HepG2 (cell line): ENCODE data around the gene NOS1AP. TPM values are rescaled to one million over a fixed set of nuclear protein-coding genes. Genes with fewer than 3 reads are reported as not detected.

Experiments
- ATF2 ChIP-seq: sonication (generic); formaldehyde crosslinking; IDR thresholded peaks from 2 replicates; pipeline ENCODE4 v1.4.0; 2020; ENCODE audit warnings: missing genetic modification reagents
- CCAR2 ChIP-seq: fragments of 200-400 bp; formaldehyde crosslinking; optimal IDR thresholded peaks from 2 replicates; pipeline ENCODE3; 2018; ENCODE audit warnings: low read depth, mild to moderate bottlenecking, low read length, moderate library complexity
- CREBL2 ChIP-seq: sonication (generic); formaldehyde crosslinking; IDR thresholded peaks from 2 replicates; pipeline ENCODE4 v1.8.1; 2023; ENCODE audit warnings: missing genetic modification reagents, mild to moderate bottlenecking, borderline replicate concordance
- DBP ChIP-seq: sonication (generic); formaldehyde crosslinking; IDR thresholded peaks from 2 replicates; pipeline ENCODE4 v1.4.0; 2020; ENCODE audit warnings: missing genetic modification reagents; ENCODE audit errors: not compliant biosample characterization
- ELF1 ChIP-seq: sonication (generic); formaldehyde crosslinking; IDR thresholded peaks from 2 replicates; pipeline ENCODE4 v1.4.0; 2020; ENCODE audit warnings: missing genetic modification reagents
- HDAC1 ChIP-seq: sonication (generic); formaldehyde crosslinking; IDR thresholded peaks from 2 replicates; pipeline ENCODE4 v1.5.1; 2020; ENCODE audit warnings: mild to moderate bottlenecking, missing genetic modification reagents
- HES4 ChIP-seq: sonication (generic); formaldehyde crosslinking; IDR thresholded peaks from 2 replicates; pipeline ENCODE4 v1.9.0; 2021; ENCODE audit warnings: mild to moderate bottlenecking, missing genetic modification reagents, borderline replicate concordance
- HNF1B ChIP-seq: sonication (generic); formaldehyde crosslinking; IDR thresholded peaks from 2 replicates; pipeline ENCODE4 v1.5.1; 2020; ENCODE audit warnings: mild to moderate bottlenecking, moderate library complexity, missing genetic modification reagents
- HOXA7 ChIP-seq: sonication (generic); formaldehyde crosslinking; IDR thresholded peaks from 2 replicates; pipeline ENCODE4 v1.8.1; 2022; ENCODE audit warnings: mild to moderate bottlenecking, missing genetic modification reagents, moderate library complexity
- KAT8 ChIP-seq: IDR thresholded peaks from 2 replicates; pipeline ENCODE4 v1.6.1; 2016; ENCODE audit warnings: missing genetic modification reagents, missing compliant biosample characterization
- KLF6 ChIP-seq: IDR thresholded peaks from 2 replicates; pipeline ENCODE4 v1.8.0; 2016; ENCODE audit warnings: missing biosample characterization, missing genetic modification reagents
- MBD4 ChIP-seq: IDR thresholded peaks from 2 replicates; pipeline ENCODE4 v1.6.1; 2012; ENCODE audit warnings: low read length, inconsistent platforms, borderline replicate concordance
- NBN ChIP-seq: fragments of 450-650 bp; conservative IDR thresholded peaks from 2 replicates; pipeline ENCODE4 v1.6.1; 2017
- NFRKB ChIP-seq: fragments of 450-650 bp; IDR thresholded peaks from 2 replicates; pipeline ENCODE4 v1.6.1; 2017
- POGZ ChIP-seq: sonication (generic); formaldehyde crosslinking; IDR thresholded peaks from 2 replicates; pipeline ENCODE4 v1.4.0; 2020; ENCODE audit warnings: mild to moderate bottlenecking, missing genetic modification reagents
- TGIF2 ChIP-seq: IDR thresholded peaks from 2 replicates; pipeline ENCODE4 v1.6.1; 2016; ENCODE audit warnings: control low read depth, missing compliant biosample characterization
- ZBTB39 ChIP-seq: sonication (generic); formaldehyde crosslinking; IDR thresholded peaks from 2 replicates; pipeline ENCODE4 v1.5.0; 2020; ENCODE audit warnings: missing genetic modification reagents
- ZEB1 ChIP-seq: IDR thresholded peaks from 2 replicates; pipeline ENCODE4 v1.6.1; 2012; ENCODE audit warnings: mild to moderate bottlenecking, low read depth, inconsistent platforms; ENCODE audit not compliant: insufficient replicate concordance
- ZMAT3 ChIP-seq: sonication (generic); formaldehyde crosslinking; conservative IDR thresholded peaks from 2 replicates; pipeline ENCODE4 v1.7.0; 2021; ENCODE audit warnings: missing genetic modification reagents
- ZNF124 ChIP-seq: sonication (generic); formaldehyde crosslinking; IDR thresholded peaks from 2 replicates; pipeline ENCODE4 v1.4.0; 2020; ENCODE audit warnings: missing genetic modification reagents
- ZNF205 ChIP-seq: IDR thresholded peaks from 2 replicates; pipeline ENCODE4 v1.6.1; 2018; ENCODE audit warnings: missing biosample characterization, missing genetic modification reagents
- ZNF263 ChIP-seq: sonication (generic); formaldehyde crosslinking; IDR thresholded peaks from 2 replicates; pipeline ENCODE4 v1.4.0; 2020; ENCODE audit warnings: missing genetic modification reagents
- ZNF329 ChIP-seq: sonication (generic); formaldehyde crosslinking; IDR thresholded peaks from 2 replicates; pipeline ENCODE4 v1.9.0; 2021; ENCODE audit warnings: low read depth, mild to moderate bottlenecking, missing genetic modification reagents
- ZNF367 ChIP-seq: sonication (generic); formaldehyde crosslinking; IDR thresholded peaks from 2 replicates; pipeline ENCODE4 v1.4.0; 2020; ENCODE audit warnings: missing genetic modification reagents, borderline replicate concordance
- ZNF713 ChIP-seq: sonication (generic); formaldehyde crosslinking; IDR thresholded peaks from 2 replicates; pipeline ENCODE4 v1.4.0; 2020; ENCODE audit warnings: mild to moderate bottlenecking, missing genetic modification reagents
- ZNF883 ChIP-seq: sonication (generic); formaldehyde crosslinking; IDR thresholded peaks from 2 replicates; pipeline ENCODE4 v1.5.1; 2020; ENCODE audit warnings: mild to moderate bottlenecking, missing genetic modification reagents; ENCODE audit errors: not compliant biosample characterization
- polyA plus RNA-seq, 8 experiments: library from polyadenylated mRNA; depleted of rRNA in 3 of 8; stranded (reverse) in 7 of 8; unstranded in 1 of 8; fragments of >200 nt; fragmentation: Illumina TruSeq in 4 of 8; extraction: Trizol in 4 of 8; gene quantifications; 2 replicates each; pipeline versions ENCODE4 v1.2.1 to v1.2.3, GENCODE V29; 2011 to 2016; ENCODE audit warnings: low read depth in 4 of 8, missing spikeins in 1 of 8, mixed read lengths in 1 of 8; ENCODE audit not compliant: insufficient read depth in 1 of 8
- total RNA-seq, 5 experiments: library from RNA; depleted of rRNA; stranded (reverse); fragments of >200 nt; fragmentation: Illumina TruSeq; extraction: Trizol; gene quantifications; 2 replicates each; pipeline ENCODE4 v1.2.3, GENCODE V29; 2016; ENCODE audit warnings: low read depth in 1 of 5

NOS1AP gene
- total and polyA plus RNA-seq, 2 of the 13 experiments (the other 11 are each of a cell fraction or from before 2014, with no cell fraction given) = 2.0 to 3.3 TPM

GRCh38 chr1:162069334-162070093 is at the start of gene NOS1AP (continued):
- TF ChIP-seq ZNF205 (CRISPR knock-in tag) (0 out of 2 replicates have a peak, but pooled peaks have one; percentile 32), ELF1 (CRISPR knock-in tag) (0 out of 2 replicates have a peak, but pooled peaks have one; percentile 24), KLF6 (CRISPR knock-in tag) (no peak), TGIF2 (CRISPR knock-in tag) (no peak), ZNF713 (CRISPR knock-in tag) (no peak), HOXA7 (CRISPR knock-in tag) (no peak), NBN (no peak), HES4 (CRISPR knock-in tag) (no peak), ZNF329 (CRISPR knock-in tag) (no peak; the same call in 1 of the 2 replicates), ZBTB39 (no peak), ZNF883 (CRISPR knock-in tag) (no peak), HDAC1 (CRISPR knock-in tag) (peak; percentile 43; the same call in 1 of the 2 replicates), MBD4 (no peak), POGZ (no peak), ZNF124 (no peak), ZEB1 (no peak), CREBL2 (CRISPR knock-in tag) (no peak), ZMAT3 (CRISPR knock-in tag) (0 out of 2 replicates have a peak, but pooled peaks have one; percentile 25), CCAR2 (no peak), HNF1B (0 out of 2 replicates have a peak, but pooled peaks have one; percentile 26), ZNF367 (CRISPR knock-in tag) (no peak), KAT8 (CRISPR knock-in tag) (0 out of 2 replicates have a peak, but pooled peaks have one; percentile 38), DBP (CRISPR knock-in tag) (no peak), ZNF263 (CRISPR knock-in tag) (no peak), ATF2 (CRISPR knock-in tag) (no peak), NFRKB (no peak)
